HG03108 (cell line): Measurements from ENCODE around the gene MYO1D.

ENCODE experiments used
- ATAC-seq: cut with Tn5 transposase; IDR thresholded peaks from one replicate; pipeline ENCODE4 v1.9.1; 2021; ENCODE audit warnings: moderate library complexity; ENCODE audit not compliant: unreplicated experiment

The MYO1D gene

DNA sequence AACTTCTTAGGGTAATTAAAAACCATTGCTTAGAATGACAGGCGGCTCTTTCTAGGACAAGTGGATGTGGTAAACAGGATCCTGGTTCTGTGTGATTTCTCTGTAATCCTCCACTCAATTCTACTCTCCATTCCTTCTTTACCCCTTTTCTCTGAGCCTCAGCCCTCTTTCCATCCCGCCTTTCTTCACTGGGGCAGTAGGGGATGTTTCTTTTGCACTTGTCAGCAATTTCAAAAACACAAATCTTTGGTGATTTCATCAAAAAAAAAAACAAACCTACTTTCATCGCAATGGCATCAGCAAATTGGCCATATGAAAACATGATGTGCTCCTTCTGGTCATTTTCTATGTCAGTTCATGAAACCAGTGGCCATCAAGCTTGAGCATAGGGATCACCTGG is 285.5 kb downstream of the MYO1D start:
- ATAC-seq, result no peak

DNA sequence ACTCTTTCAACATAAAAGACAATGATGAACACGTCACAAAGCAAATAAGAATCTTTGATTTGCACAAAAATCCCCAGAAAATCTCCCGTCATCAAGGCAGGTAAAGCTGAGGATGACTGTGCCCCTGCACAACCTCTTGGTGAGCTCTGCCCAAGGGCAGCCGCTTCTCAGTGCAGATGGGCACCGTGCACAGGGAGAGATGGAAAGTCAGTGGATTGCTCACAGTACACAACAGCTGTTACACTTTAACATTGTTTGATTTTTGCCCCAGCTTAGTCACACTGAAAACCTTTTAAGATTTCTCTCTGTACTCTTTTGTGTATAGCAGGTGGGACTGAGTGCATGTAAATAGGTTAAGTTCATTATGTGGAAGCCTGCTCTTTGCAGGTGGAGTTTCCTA is 285.9 kb downstream of the MYO1D start:
- no peak for ATAC-seq

DNA sequence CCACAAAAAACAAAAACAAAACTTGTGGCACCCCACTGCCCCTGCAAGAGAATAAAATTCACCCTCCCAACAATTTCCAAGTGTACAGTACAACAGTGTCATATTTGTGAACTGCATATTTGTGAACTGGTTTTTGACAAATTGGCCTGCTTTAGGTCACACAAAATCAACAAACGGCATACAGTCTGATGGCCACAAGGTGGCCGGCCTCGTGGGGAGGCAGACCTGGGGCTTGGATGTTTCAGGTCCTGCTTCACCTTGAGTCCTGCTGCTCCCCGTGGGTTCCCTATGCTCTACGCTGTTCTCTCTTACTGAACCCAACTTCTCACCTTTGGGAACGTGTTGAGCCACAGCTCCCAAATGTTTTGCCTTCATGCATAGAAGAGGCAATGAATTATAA is 287.9 kb downstream of the MYO1D start:
- ATAC-seq, result no peak

DNA sequence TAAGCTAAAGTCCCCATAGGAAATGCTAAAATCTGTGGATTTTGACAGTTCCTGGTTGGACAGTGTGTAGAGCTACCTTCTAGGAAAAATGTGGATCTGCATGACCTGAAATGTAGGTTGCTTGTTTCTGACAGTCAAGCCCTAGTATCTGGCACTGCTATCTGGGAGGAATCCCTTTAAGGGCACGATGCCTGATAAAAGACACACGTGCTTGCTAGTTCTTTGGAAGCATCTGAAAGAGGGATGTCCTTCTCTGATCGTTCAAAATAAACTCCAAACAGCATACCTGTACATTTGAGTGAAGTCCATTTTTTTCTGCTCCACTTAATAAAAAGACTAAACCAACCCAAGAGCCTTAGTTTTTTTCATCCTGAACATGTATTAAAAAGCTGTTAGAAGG is 288.8 kb downstream of the MYO1D start:
- ATAC-seq, result no peak

DNA sequence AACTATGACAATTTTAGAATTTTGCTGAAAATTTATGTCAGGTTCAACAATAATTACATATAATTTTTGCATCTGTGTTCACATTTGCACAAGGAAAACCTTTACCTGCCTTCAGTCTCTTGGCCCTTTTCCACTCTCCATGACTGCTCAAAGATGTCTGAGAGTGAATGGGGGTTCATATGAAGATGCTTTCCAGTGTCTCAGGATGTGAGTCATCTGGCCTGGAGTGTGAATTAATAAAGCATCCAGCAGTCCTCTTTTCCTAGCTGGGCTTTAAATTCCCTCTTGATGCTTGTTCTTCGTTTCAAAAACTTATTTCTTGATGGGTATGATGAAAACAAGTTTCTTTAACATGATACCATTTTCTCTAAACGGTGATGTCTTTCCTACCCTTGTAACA is 290.3 kb downstream of the MYO1D start:
- ATAC-seq, result no peak

DNA sequence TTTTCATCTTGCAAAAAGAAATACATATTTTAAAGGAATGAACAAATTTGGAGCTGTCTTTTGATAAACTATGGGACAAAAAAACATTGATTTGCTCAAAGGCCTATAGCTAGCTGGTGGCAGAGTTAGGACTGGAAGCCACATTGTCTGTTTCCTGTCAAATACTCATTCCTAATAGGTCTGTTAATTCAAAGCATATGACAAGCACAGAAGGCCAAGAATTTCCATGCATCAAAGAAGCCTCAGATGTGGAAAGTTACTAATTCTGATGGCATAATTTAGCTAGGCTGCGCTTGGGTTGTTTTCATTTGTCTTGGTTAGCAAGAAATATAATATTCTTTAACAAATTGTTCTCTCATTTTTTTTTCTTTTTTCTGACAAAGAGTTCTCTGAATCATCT is 292.1 kb downstream of the MYO1D start:
- no peak for ATAC-seq

DNA sequence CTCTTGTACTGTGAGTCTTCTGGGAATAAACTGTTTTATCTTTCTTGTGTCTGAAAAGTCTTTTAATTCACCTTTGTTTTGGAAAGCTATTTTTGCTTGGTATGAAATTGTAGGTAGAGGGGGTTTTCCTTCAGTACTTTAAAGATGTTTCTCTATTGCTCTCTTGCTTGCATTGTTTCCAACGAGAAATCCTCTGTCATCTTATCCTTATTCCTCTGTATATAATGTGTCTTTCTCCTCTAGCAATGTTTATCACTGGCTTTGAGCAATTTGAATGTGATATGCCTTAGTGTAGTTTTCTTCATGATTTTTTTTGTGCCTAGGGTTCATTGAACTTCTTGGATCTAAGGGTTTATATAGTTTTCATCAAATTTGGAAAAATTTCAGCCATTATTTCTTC is 293.9 kb downstream of the MYO1D start:
- ATAC-seq, result no peak

DNA sequence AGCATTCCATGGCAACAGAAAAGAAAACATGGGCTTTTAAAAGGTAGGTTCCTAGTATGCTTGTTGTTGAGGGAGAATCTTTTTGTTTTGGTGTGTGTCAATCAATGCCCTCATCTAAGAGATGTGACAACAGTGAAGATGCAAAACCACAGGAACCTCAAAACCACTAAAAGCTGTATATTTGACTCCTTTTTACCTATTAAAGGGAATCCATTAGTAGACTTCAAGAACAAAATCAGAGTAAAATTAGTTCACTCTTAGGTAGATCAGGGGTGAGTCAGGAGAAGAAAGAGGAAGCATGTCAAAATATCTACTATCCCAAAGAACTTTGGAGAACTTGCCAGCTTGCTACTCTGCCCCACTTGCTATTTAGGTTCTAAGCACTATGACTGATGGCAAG is 301.1 kb downstream of the MYO1D start:
- ATAC-seq, result no peak

DNA sequence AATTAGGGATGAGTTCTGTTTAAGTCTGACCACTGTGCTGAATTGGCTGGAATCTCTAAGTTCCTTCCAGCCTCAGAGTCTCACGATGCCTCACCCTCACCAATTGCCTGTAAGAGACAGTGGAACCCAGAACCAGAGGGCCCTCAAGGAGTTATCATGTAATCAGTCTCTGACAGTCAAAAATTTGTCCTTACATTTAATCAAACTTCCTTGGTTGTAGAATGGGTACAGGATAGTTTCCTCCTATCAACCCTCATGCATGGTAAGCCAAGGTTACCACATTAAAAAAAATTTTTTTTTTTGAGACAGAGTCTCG is 306.9 kb downstream of the MYO1D start:
- ATAC-seq, result no peak

DNA sequence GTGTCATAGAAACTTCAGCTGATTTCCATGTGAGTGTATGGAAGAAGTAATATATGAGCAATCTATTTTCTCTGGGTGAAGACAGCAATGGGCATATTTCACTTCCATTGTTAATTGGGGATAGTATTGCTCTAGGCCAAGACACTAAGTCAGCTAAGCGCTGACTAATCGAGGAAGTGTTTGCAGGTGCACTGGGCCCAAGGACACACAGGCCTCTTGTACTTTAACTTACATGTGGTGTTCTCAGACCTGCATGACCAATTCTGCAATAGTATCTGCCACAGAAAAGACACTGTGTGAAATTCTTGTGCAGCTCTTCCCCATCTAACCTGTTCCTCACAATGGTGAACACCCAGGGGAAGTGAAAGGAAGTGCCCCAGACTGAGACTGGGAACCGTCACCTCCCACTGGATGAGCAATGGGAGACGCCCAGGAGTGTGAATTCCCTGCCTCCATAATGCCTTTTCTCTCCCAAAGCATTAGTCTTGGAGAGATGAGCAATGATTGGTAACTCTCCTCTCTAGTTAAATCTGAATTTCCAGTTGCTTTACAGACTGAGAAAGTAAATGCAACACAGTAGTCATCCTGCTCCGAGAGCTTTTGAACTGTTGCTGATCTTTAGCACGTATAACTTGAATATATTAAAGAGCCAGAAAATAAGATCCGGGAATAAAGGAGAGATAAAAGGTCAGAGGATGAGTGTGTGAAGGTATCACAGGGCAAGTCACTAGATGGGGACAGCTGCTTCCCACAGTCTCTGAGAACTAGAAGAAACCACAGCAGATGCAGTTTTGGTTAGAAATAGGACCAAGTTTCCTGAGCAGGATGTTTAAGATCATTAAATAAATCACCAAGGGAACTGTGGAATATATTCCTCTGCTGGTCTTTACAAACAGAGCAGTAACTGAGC is 307.5 kb downstream of the MYO1D start:
- peak; percentile 43 for ATAC-seq

DNA sequence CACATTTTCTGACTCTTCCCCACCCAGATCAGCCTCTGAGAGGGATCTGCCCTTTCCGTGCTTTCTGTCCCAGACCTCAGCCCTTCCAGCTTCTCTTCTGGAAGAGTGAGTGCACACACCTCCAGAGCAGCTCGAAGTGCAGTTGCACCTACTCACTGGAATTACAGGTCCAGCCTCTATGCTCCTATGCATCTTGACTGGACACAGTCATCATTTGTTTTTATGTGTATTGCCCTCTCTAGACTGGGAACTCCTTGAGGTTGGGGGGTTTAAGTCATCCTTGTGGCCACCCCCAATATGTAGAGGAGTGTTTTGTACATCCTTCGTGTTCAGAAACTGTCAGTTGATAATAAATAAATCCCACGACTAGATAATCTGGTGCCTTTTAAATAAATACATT is 308.2 kb downstream of the MYO1D start:
- ATAC-seq, result no peak

DNA sequence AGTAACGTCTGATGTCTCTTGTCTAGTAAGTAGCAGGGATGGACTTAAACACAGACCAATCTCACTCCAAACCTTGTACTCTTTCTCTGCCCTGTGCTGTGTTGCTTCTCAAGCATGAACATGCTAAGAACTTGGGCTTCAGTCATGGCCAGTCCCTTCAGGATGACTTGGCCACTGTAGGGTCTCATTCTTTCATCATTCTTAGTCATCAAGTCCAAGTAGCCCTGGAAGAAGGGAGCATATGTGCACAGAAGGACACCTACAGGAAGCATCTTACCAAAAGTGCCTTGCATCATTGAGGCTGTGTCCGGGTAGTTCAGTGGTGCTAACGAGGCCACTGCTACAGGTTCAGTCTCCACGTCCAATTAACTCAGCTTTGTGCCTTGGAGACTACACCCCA is 309.4 kb downstream of the MYO1D start:
- no peak for ATAC-seq

DNA sequence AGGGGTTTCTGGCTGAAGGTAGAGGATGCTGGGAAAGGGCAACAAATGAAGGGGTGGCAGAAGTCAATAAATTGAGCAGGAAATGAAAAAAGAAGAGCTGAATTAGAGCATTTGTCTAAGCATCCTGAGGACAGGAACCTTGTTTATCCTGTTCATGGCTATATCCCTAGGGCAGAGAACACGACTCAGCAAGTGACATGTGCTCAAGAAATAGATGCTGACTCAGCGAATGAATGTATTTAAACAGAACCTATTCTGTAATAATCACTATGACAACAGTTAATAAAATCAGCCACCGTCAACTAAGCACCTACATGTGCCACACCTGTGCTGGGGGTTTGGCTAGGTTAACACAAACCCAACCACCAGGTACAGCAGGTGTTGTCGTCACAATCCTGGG is 309.8 kb downstream of the MYO1D start:
- ATAC-seq, result no peak

DNA sequence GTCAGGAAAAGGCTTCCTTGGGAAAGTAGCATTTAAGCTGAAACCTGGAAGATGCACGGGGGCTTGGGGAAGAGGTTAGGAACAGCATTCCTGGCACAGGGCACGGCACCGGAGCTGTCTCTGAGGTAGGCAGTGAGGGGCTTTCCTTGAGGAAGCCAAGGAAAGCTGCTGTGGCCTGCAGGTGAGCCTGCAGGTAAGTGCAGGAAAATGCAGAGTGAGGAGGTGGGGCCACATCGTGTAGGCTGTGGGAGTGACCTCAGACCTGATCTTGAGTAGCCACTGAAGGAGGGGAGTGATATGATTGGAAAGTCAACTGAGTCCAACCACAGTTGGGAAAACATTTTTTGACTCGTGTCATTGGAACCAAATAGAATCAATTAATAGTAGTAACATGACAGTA is 310.6 kb downstream of the MYO1D start:
- ATAC-seq, result no peak

DNA sequence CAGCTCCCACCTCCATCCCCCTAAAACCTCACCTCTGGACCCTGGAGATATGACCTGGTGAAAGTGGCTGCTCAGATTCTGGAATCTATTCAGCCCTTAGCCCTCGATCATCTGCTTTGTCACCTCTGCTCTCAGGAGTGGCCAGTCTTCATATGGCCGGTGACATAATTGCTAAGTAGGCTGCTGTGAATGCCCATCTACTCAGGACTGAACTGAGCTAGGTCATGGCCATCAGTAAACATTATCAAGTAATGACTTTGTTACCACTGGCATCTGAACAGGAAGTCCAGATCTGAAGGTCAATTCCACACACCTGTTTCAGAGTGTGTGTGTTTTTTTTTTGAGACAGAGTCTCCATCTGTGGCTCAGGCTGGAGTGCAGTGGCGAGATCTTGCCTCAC is 311.5 kb downstream of the MYO1D start:
- ATAC-seq, result no peak

DNA sequence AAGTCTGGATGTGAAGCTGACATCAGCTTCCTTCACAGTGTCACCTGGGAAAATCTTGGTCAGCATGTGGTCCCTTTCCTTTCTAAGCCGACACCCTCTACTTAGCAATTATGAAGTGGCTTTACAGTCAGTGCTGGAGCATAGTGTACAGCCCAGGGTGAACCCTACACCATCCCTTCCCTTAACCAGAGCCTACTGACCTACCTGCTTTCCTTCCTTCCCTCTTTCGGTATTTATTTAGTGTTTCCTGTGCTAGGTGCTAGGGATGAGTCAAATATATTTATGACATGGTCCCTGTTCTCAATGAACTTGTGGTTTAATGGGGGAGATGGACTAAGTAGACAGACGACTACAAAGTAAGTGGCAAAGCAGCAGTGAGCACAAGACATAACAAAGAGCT is 312.6 kb downstream of the MYO1D start:
- ATAC-seq, result no peak

DNA sequence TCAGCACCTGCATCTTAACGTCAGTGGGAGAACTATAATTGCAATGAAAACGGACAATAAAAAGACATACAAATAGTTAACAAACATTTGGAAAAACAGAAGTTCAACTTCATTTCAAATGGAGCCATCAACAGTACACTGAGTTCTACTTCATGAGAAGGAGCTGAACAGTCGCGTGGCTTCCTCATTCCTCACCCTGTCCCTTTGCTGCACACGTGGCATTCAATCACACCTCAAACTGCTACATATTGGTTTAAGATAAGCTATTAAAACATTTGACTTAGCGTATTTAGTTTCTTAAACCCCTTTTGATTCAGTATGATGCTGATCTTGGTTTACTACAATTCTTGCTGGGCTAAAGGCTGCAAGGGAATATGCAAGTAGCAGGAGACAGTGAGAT is 313.3 kb downstream of the MYO1D start:
- ATAC-seq, result no peak

DNA sequence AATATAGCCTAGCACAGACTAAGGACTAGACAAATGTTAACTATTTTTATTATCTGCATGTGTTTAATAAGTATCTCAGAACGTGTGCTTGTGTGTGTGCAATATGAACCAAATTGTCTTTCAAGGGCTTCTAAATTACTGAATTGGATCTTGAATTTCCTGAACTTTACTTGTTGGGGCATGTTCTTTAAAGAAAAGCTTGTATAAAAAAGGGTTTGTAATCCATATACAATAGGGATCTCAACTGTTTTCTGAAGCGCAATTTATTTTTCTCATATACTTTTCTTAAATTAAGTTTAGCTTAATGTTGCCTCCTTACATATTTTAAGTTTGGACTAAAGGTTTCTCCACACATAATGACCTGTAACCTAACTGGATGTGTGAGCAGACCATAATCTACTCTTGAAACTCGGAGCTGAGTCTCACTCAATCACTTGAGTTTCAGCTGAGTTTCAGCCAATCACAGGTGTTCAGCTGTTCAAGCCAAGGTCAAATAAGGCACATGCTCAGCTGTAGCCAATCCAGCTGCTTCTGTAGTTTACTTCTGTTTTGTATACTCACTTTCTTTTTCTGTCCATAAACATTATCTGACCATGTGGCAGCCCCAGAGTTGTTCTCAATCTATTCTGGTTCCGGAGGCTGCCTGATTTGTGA is 317.8 kb downstream of the MYO1D start:
- peak; percentile 71 for ATAC-seq

DNA sequence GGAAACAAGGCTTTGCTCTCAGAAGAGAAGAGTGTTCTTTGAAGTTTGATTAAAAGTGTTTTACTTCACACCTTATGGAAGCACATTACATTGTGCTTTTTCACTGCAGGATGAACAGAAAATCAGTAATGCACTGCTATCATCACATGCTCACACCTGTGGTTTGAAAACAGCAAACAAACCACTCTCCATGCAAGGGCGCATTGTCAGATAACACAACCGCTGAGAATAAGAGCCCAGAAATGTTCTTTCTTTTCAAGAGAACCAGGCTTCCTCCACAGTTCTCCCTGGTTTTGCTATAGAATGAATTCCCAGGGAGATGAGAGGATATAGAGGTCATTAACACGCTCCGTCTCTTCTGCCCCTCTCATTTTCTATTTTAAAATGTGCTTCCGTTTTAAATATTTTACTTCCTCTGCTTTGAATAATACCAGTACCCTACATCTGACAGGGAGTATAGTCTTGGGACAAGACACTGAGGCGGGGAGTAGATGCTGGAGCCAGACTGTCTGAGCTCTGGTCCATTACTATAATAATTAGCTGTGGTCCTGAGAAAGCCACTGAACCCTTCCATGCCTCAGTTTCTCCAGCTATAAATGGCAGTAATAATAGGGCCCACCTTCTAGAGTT is 318.5 kb downstream of the MYO1D start:
- ATAC-seq, result no peak

DNA sequence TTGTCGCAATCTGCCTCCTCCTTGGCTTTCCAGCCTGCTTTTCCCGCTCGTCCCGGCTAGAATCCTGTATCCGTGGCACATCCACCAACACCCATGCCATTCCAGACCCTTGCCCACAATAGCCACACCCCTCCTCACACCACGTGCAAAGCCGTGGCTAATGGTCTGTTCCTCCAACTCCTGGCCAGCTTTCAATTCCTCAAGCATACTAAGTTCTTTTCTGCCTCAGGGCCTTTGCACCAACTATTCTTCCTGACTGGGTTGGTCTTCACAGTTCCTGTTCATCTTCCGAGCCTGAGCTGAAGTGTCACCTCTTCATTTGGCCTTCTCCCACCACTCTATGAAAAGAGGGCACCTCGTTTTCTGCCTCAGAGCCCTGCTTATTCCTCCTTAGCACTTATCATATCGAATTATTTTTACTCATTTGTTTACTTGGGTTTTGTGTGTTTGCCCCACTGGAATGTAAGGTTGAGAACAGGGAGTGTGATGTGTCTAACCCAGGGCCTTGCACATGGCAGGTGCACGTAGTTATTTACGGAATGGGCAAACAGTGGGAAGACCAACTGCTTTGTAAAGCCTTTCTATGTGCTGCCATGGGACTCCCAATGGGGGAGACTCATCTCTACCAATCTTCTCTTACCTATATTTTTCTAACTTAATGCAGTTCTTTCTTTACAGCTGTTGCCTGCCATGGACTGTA is 321.2 kb downstream of the MYO1D start:
- no peak for ATAC-seq

DNA sequence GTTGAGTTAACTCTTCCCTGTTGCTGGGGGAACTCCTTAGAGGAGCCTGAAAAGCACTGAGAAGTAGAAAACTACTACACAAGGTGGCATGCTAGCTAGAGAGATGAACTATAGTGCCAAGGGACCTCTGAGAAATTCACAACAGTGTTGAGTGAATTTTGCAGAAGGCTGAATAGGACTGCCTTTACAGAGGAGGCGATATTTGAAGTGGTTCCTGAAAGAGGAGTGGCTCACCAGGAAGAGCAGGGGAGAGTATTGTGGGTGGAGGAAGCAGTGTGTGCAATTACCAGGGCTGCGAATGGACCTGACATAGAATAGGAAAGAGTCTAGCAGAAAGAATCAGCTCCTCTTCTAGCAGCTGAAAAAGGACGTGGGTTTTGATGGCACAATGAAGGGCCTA is 323.8 kb downstream of the MYO1D start:
- no peak for ATAC-seq

DNA sequence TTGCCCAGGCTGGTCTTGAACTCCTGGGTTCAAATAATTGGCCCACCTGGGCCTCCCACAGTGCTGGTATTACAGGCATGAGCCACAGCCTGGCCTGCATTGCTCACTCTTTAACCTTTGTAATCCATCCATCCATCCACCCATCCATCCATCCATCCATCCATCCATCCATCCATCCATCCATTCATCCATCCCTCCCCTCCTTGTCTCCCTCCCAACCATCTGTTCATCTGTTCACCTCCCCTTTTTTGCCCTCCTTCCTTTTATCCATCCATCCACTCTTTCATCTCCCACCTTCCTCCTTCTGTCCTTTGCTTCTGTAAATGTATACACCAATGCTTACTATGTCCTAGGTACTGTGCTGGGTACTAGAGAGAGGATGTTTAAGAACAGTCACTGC is 324.6 kb downstream of the MYO1D start:
- no peak for ATAC-seq
